Stimulated activated memory B cell treated with anti-CD40 and anti-IgM and Interleukin-4, amounts not matched to agents 10 μg/mL and 1 μg/mL and 100 μg/mL, for 72 hours (primary cell): Measurements from ENCODE around the gene STAP1.
"Not testable (repeated sequence)": the region's sequence is repeated elsewhere in the genome, so short reads cannot be mapped to it uniquely, and the experiment has no call there.

Experiments
- ATAC-seq: fragments of 150-1000 bp; cut with Tn5 transposase; 2 replicates; pipeline ENCODE4 v1.10.0; 2021
- H3K27ac Mint-ChIP-seq: one replicate; pipeline ENCODE4 v1.8.0; 2022; ENCODE audit warnings: mild to moderate bottlenecking, mixed read lengths
- H3K27me3 Mint-ChIP-seq: one replicate; pipeline ENCODE4 v1.8.0; 2022; ENCODE audit warnings: mixed read lengths
- H3K36me3 Mint-ChIP-seq: one replicate; pipeline ENCODE4 v1.8.0; 2022; ENCODE audit warnings: mixed read lengths
- H3K4me1 Mint-ChIP-seq: one replicate; pipeline ENCODE4 v1.8.0; 2022; ENCODE audit warnings: mixed read lengths
- H3K4me3 Mint-ChIP-seq: one replicate; pipeline ENCODE4 v1.8.0; 2022; ENCODE audit warnings: mild to moderate bottlenecking, moderate library complexity, mixed read lengths
- H3K9me3 Mint-ChIP-seq: one replicate; pipeline ENCODE4 v1.8.0; 2022; ENCODE audit warnings: mixed read lengths

The STAP1 gene

GRCh38 chr4:67558493-67558892 is at the start of gene STAP1:
Gene STAP1 (plus strand): TSS chr4:67558727. CDS start chr4:67558810, 83 bp downstream.
- peak; percentile 80 for ATAC-seq
- Mint-ChIP-seq H3K27ac (peak within 1 kb of the TSS; percentile 93), H3K36me3 (peaks cover 18% of the 10 kb centered on the region), H3K9me3 (no peaks in the 10 kb centered on the region), H3K4me3 (peak within 1 kb of the TSS; percentile 90), H3K4me1 (peaks cover 70% of the 10 kb centered on the region), H3K27me3 (no peaks in the 10 kb centered on the region)

- Mint-ChIP-seq H3K27ac (no peak overlapping the region), H3K9me3 (no peaks in the 10 kb centered on the region), H3K4me1 (peaks cover 7% of the 10 kb centered on the region), H3K4me3 (no peak overlapping the region), H3K36me3 (peaks cover 54% of the 10 kb centered on the region), H3K27me3 (no peaks in the 10 kb centered on the region)
- ATAC-seq: no peak
These were observed 46.0 kb upstream of the STAP1 start for GRCh38 chr4:67512501-67512900.

DNA sequence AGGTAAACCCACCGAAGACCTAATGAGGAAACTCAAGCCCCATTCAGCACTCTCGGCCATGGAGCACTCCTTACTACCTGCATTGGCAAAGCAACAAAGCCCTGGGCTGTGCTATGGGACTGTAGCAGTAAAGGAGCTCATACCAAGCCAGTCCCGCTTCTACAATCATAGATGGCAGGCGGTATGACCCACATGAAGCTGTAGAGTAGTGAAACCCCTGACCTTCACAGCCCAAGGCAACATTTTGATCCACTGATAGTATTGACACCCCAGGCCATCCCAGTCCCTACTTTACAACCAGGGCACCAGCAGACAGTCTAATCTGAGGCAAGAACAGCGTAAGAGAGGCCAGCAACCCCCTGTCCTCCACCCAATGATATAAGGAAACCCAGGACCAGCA is 38.4 kb upstream of the STAP1 start:
- no peak overlapping the region for H3K27ac Mint-ChIP-seq
- peaks cover 36% of the 10 kb centered on the region for H3K36me3 Mint-ChIP-seq
- no peaks in the 10 kb centered on the region for H3K27me3 Mint-ChIP-seq
- no peak for ATAC-seq
- no peaks in the 10 kb centered on the region for H3K9me3 Mint-ChIP-seq
- H3K4me1 Mint-ChIP-seq: peaks cover 30% of the 10 kb centered on the region
- H3K4me3 Mint-ChIP-seq: no peak overlapping the region

GRCh38 chr4:67521506-67521905 is 37.0 kb upstream of the STAP1 start:
- Mint-ChIP-seq H3K4me1 (peaks cover 42% of the 10 kb centered on the region), H3K36me3 (peaks cover 49% of the 10 kb centered on the region), H3K4me3 (no peak overlapping the region), H3K9me3 (no peaks in the 10 kb centered on the region), H3K27ac (no peak overlapping the region), H3K27me3 (no peaks in the 10 kb centered on the region)
- ATAC-seq: no peak

DNA sequence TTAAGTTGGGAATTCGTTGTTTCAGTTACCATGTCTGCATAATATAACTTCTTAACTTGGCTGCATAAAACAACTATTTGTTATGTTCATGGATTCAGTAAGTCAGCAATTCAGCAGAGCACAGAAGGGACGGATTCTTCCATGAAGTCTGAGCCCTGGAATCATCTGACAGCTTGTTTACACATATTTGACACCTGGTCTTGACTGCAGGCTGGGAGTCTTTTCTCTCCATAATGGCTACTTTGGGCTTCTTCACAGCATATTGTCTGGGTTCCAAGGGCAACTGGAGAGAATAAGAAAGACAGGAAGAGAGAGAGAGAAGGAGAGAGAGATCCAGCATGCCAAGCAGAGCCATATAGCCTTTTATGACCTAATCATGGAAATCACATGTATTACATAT is 36.3 kb upstream of the STAP1 start:
- Mint-ChIP-seq H3K9me3 (no peaks in the 10 kb centered on the region), H3K27ac (no peak overlapping the region), H3K4me1 (peaks cover 49% of the 10 kb centered on the region), H3K4me3 (no peak overlapping the region), H3K27me3 (no peaks in the 10 kb centered on the region), H3K36me3 (peaks cover 54% of the 10 kb centered on the region)
- no peak for ATAC-seq

DNA sequence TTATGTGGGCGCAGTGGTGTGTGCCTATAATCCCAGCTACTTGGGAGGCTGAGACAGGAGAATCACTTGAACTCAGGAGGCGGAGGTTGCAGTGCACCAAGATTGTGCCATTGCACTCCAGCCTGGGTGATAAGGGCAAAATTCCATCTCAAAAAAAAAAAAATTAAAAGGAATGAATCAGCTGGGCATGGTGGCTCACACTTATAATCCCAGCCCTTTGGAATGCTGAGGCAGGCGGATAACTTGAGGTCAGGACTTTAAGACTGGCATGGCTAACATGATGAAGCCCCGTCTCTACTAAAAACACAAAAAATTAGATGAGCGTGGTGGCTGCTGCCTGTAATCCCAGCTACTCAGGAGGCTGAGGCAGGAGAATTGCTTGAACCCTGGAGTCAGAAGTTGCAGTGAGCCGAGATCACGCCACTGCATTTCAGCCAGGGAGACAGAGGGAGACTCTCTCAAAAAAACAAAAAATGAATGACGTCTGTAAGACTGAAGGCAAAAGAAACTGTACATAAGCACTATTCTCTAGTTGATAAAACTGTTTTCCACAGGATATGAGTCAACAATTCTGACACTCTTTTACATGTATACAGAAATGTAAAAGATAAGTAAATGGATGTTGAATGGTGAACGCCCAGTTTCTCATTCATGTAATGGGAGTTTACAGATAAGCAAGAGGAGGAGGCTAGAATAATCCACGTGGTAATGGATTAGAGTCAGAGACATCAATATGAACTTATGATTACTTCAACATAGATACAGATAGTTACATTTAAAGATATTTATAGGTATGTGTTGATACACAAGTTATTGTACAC is 35.5 kb upstream of the STAP1 start:
- Mint-ChIP-seq H3K36me3 (peaks cover 54% of the 10 kb centered on the region), H3K27me3 (no peaks in the 10 kb centered on the region), H3K9me3 (no peaks in the 10 kb centered on the region), H3K4me3 (no peak overlapping the region), H3K4me1 (peaks cover 49% of the 10 kb centered on the region), H3K27ac (no peak overlapping the region)
- no peak for ATAC-seq

DNA sequence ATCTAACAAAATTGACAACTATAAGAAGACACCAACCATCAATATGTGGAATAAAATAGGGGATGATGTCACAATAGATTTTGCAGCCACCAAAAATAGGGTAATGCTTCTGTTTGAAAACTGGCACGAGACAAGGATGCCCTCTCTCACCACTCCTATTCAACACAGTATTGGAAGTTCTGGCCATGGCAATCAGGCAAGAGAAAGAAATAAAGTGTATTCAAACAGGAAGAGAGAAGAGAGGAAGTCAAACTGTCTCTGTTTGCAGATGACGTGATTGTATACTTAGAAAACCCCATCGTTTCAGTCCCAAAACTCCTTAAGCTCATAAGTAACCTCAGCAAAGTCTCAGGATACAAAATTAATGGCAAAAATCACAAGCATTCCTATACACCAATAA is 34.4 kb upstream of the STAP1 start:
- Mint-ChIP-seq H3K4me1 (peaks cover 54% of the 10 kb centered on the region), H3K36me3 (peaks cover 64% of the 10 kb centered on the region), H3K27ac (peak overlapping the region; percentile 20)
- H3K27me3 Mint-ChIP-seq, H3K9me3 Mint-ChIP-seq, ATAC-seq, H3K4me3 Mint-ChIP-seq: not testable (repeated sequence)

- H3K4me3 Mint-ChIP-seq: no peak overlapping the region
- no peak for ATAC-seq
- peaks cover 3% of the 10 kb centered on the region for H3K9me3 Mint-ChIP-seq
- peaks cover 74% of the 10 kb centered on the region for H3K36me3 Mint-ChIP-seq
- peaks cover 12% of the 10 kb centered on the region for H3K4me1 Mint-ChIP-seq
- no peaks in the 10 kb centered on the region for H3K27me3 Mint-ChIP-seq
- no peak overlapping the region for H3K27ac Mint-ChIP-seq
These were observed 27.1 kb upstream of the STAP1 start for GRCh38 chr4:67531379-67531962.

DNA sequence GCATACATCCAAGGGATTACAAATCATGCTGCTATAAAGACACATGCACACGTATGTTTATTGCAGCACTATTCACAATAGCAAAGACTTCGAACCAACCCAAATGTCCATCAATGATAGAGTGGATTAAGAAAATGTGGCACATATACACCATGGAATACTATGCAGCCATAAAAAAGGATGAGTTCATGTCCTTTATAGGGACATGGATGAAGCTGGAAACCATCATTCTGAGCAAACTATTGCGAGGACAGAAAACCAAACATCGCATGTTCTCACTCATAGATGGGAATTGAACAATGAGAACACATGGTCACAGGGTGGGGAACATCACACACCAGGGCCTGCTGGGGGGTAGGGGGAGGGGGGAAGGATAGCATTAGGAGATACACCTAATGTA is 26.1 kb upstream of the STAP1 start:
- not testable (repeated sequence) for ATAC-seq, H3K27ac Mint-ChIP-seq, H3K4me3 Mint-ChIP-seq, H3K27me3 Mint-ChIP-seq, H3K4me1 Mint-ChIP-seq, H3K9me3 Mint-ChIP-seq
- H3K36me3 Mint-ChIP-seq: peaks cover 71% of the 10 kb centered on the region

- peaks cover 76% of the 10 kb centered on the region for H3K36me3 Mint-ChIP-seq
- no peak overlapping the region for H3K4me3 Mint-ChIP-seq
- no peak for ATAC-seq
- H3K27me3 Mint-ChIP-seq: no peaks in the 10 kb centered on the region
- H3K27ac Mint-ChIP-seq: no peak overlapping the region
- H3K4me1 Mint-ChIP-seq: peaks cover 5% of the 10 kb centered on the region
- H3K9me3 Mint-ChIP-seq: peaks cover 3% of the 10 kb centered on the region
These were observed 25.4 kb upstream of the STAP1 start for GRCh38 chr4:67533112-67533511.

- peaks cover 5% of the 10 kb centered on the region for H3K4me1 Mint-ChIP-seq
- peaks cover 3% of the 10 kb centered on the region for H3K9me3 Mint-ChIP-seq
- ATAC-seq: no peak
- peaks cover 81% of the 10 kb centered on the region for H3K36me3 Mint-ChIP-seq
- no peak overlapping the region for H3K4me3 Mint-ChIP-seq
- H3K27me3 Mint-ChIP-seq: no peaks in the 10 kb centered on the region
- H3K27ac Mint-ChIP-seq: no peak overlapping the region
These were observed 23.2 kb upstream of the STAP1 start for GRCh38 chr4:67535280-67535840.

- Mint-ChIP-seq H3K4me1 (peaks cover 30% of the 10 kb centered on the region), H3K4me3 (no peak overlapping the region), H3K27me3 (no peaks in the 10 kb centered on the region), H3K9me3 (no peaks in the 10 kb centered on the region), H3K27ac (no peak overlapping the region), H3K36me3 (peaks cover 54% of the 10 kb centered on the region)
- no peak for ATAC-seq
These were observed 18.7 kb upstream of the STAP1 start for GRCh38 chr4:67539830-67540229.

- Mint-ChIP-seq H3K4me3 (no peak overlapping the region), H3K27me3 (no peaks in the 10 kb centered on the region), H3K36me3 (peaks cover 38% of the 10 kb centered on the region), H3K4me1 (peaks cover 30% of the 10 kb centered on the region), H3K27ac (no peak overlapping the region), H3K9me3 (no peaks in the 10 kb centered on the region)
- ATAC-seq: no peak
These were observed 16.5 kb upstream of the STAP1 start for GRCh38 chr4:67542076-67542475.

DNA sequence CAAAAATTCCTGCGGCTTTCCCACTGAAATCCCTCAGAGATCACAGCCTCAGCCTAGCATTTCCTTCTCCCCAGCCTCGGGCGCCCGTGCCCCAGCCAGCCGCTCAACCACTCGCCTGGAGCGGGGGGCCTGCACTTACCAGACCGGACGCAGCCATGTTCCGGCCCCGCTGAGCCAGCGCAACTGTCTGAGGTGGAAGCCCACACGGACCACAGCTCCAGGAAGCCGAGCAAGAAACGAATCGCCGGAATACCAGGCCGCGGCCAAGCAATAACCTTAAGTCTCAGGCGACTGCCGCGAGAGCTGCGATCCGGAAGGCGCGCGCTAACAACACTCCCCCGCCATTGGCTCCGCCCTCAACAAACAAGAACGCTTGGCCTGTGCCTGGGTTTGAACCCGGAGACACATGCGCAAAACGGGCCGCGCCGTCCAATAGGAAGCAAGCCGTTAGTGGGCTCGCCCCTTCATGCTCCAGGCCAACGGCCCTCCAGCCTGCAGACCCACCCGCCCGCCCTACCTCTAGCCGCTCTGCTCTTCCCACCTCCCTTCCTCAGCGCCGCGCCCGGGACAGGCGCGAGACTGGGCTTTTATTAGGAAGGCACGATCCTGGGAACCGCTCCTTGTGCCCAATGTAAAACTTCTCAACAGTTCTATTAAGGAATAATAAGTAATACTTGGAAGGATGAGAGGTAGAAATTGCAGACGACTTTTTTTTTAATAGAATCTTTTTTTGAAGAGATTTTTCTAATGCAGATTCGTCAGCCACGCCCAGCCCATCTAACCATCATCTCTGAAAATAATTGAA is 13.1 kb upstream of the STAP1 start, which contains the start of gene CENPC:
CENPC (minus strand) TSS at position 305 of the 805 bp plus-strand sequence; CDS start at position 157, 148 bp downstream.
- Mint-ChIP-seq H3K4me3 (peak within 1 kb of the TSS; percentile 91), H3K36me3 (peaks cover 12% of the 10 kb centered on the region), H3K27ac (peak within 1 kb of the TSS; percentile 96), H3K4me1 (peaks cover 25% of the 10 kb centered on the region), H3K27me3 (no peaks in the 10 kb centered on the region), H3K9me3 (no peaks in the 10 kb centered on the region)
- ATAC-seq: peak; percentile 98

DNA sequence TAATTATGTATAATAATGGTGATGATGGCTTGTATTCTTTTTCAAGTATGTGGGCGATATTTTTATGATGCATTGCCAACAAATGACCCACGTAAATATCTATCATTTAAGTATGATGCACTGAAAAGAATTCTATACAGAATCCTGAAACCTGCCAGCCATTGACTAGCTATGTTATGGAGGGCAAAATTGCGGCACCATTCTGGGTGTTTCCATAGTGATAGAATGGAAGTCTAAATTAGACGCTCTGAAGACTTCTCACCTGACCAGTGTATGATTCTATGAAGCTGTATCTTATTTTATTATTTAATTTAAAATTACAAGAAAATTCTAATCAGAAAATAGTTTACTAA is 12.5 kb upstream of the STAP1 start:
- H3K9me3 Mint-ChIP-seq: no peaks in the 10 kb centered on the region
- H3K4me3 Mint-ChIP-seq: peak overlapping the region; percentile 91
- H3K4me1 Mint-ChIP-seq: peaks cover 31% of the 10 kb centered on the region
- no peak for ATAC-seq
- peaks cover 12% of the 10 kb centered on the region for H3K36me3 Mint-ChIP-seq
- no peaks in the 10 kb centered on the region for H3K27me3 Mint-ChIP-seq
- peak overlapping the region; percentile 96 for H3K27ac Mint-ChIP-seq
